PC-9 (cell line): ENCODE results near the gene DSTYK. TPM values are rescaled to one million over a fixed set of nuclear protein-coding genes. Genes with fewer than 3 reads are reported as not detected.

Experiments
- BruUV-seq: library from RNA; stranded (reverse); fragments of 400-500 nt; replicated peaks from 2 replicates; lab custom pipeline; 2021; lab: Mats Ljungman, UMichigan
- CTCF ChIA-PET: fragments of 300-600 bp; sonication (Branson Sonifier 250); formaldehyde crosslinking; loops from one replicate; lab custom pipeline; 2022; ENCODE audit warnings: antibody characterized with exemption; lab: Charles Lee
- POLR2A ChIA-PET: fragments of 300-600 bp; sonication (Branson Sonifier 250); formaldehyde crosslinking; loops from one replicate; lab custom pipeline; 2022; ENCODE audit warnings: antibody characterized with exemption; ENCODE audit not compliant: unreplicated experiment; lab: Charles Lee
- DNase-seq, 2 experiments: peaks; one replicate each; pipeline versions ENCODE4 v3.0.0 to v3.0.0-alpha.2; 2015 to 2022; ENCODE audit warnings: mixed read lengths in 1 of 2
- H2AFZ ChIP-seq: fragments of 200-600 bp; sonication (generic); 2 replicates; pipeline ENCODE4 v1.8.1; 2017; ENCODE audit warnings: antibody characterized with exemption
- H3F3A ChIP-seq: fragments of 200-600 bp; sonication (generic); 2 replicates; pipeline ENCODE4 v1.8.1; 2017; ENCODE audit warnings: antibody characterized with exemption, mild to moderate bottlenecking, low read depth; ENCODE audit not compliant: insufficient read depth
- H3K27ac ChIP-seq: fragments of 200-600 bp; sonication (generic); 2 replicates; pipeline ENCODE4 v1.6.1; 2016; ENCODE audit warnings: mixed run types
- H3K27me3 ChIP-seq: fragments of 200-600 bp; sonication (generic); 2 replicates; pipeline ENCODE4 v1.6.1; 2016; ENCODE audit warnings: low read depth, mixed run types; ENCODE audit not compliant: insufficient read depth
- H3K36me3 ChIP-seq: fragments of 200-600 bp; sonication (generic); 2 replicates; pipeline ENCODE4 v1.6.1; 2016; ENCODE audit warnings: low read depth, mixed run types
- H3K4me1 ChIP-seq: fragments of 200-600 bp; sonication (generic); replicated peaks from 2 replicates; pipeline ENCODE4 v1.6.1; 2016; ENCODE audit warnings: mixed run types; ENCODE audit not compliant: insufficient read depth
- H3K4me2 ChIP-seq: fragments of 200-600 bp; sonication (generic); 2 replicates; pipeline ENCODE4 v1.6.1; 2017; ENCODE audit warnings: mixed run types
- H3K4me3 ChIP-seq: fragments of 200-600 bp; sonication (generic); 2 replicates; pipeline ENCODE4 v1.6.1; 2016; ENCODE audit warnings: mixed run types
- H3K79me2 ChIP-seq: fragments of 200-600 bp; sonication (generic); 2 replicates; pipeline ENCODE4 v1.6.1; 2017; ENCODE audit warnings: low read depth, mixed run types
- H3K9me2 ChIP-seq: fragments of 200-600 bp; sonication (generic); 2 replicates; pipeline ENCODE4 v1.8.1; 2017; ENCODE audit warnings: mild to moderate bottlenecking; ENCODE audit not compliant: insufficient read depth
- H3K9me3 ChIP-seq: fragments of 200-600 bp; sonication (generic); 2 replicates; pipeline ENCODE4 v1.8.1; 2016; ENCODE audit warnings: low read depth; ENCODE audit not compliant: insufficient read depth
- H4K20me1 ChIP-seq: fragments of 200-600 bp; sonication (generic); 2 replicates; pipeline ENCODE4 v1.8.1; 2017; ENCODE audit not compliant: insufficient read depth
- CTCF ChIP-seq: fragments of 200-600 bp; sonication (generic); conservative IDR thresholded peaks from 2 replicates; pipeline ENCODE4 v1.6.1; 2017; ENCODE audit warnings: mixed run types, antibody characterized with exemption, mild to moderate bottlenecking, moderate library complexity
- EZH2 ChIP-seq: fragments of 200-600 bp; sonication (generic); IDR thresholded peaks from 2 replicates; pipeline ENCODE4 v1.8.0; 2017; ENCODE audit warnings: antibody characterized with exemption, low read depth
- intact Hi-C: fragments of 100-400 bp; cut with micrococcal nuclease; formaldehyde crosslinking; loops from one replicate; pipeline ENCODE4 v1.10.0; 2022; ENCODE audit not compliant: unreplicated experiment
- total RNA-seq: library from RNA; stranded (reverse); gene quantifications from 2 replicates; pipeline ENCODE4 v1.2.3, GENCODE V29; 2021

The DSTYK gene
- total RNA-seq, 1 experiment from 2014 or later: 8.1 TPM

GRCh38 chr1:205220421-205220820 lies 8.9 kb upstream of the DSTYK start:
- no peak for DNase-seq
- intact Hi-C loops: no loop called here
- H3K27me3 ChIP-seq: peaks cover 10% of the 10 kb centered on the region; the same call in 1 of the 2 replicates
- no peaks in the 10 kb centered on the region for H3K9me3 ChIP-seq
- POLR2A ChIA-PET: interaction anchor here (0.7 kb wide), 1 partner anchor 34 kb away, joined by 4 read pairs; no protein-coding TSS in a partner anchor
- CTCF ChIA-PET: no interaction called here
- H3K36me3 ChIP-seq: no peaks in the 10 kb centered on the region
- no peak overlapping the region for H3K4me3 ChIP-seq
- no peaks in the 10 kb centered on the region for H3K79me2 ChIP-seq
- no peaks in the 10 kb centered on the region for H3K4me1 ChIP-seq
- H2AFZ ChIP-seq: no peak overlapping the region
- BruUV-seq: no TSS peak
- H3K9me2 ChIP-seq: no peaks in the 10 kb centered on the region
- H3K27ac ChIP-seq: no peak overlapping the region
- no peak overlapping the region for H3K4me2 ChIP-seq
- no peaks in the 10 kb centered on the region for H3F3A ChIP-seq
- TF ChIP-seq CTCF (no peak), EZH2 (no peak)
- H4K20me1 ChIP-seq: no peaks in the 10 kb centered on the region

- no peak overlapping the region for H3K4me3 ChIP-seq
- intact Hi-C loops: no loop called here
- CTCF ChIA-PET: no interaction called here
- H3K4me2 ChIP-seq: no peak overlapping the region
- POLR2A ChIA-PET: no interaction called here
- H3K79me2 ChIP-seq: no peaks in the 10 kb centered on the region
- no peak for DNase-seq
- H3K36me3 ChIP-seq: no peaks in the 10 kb centered on the region
- TF ChIP-seq CTCF (no peak), EZH2 (no peak)
- H3K9me3 ChIP-seq: no peaks in the 10 kb centered on the region
- BruUV-seq: no TSS peak
- H3K27ac ChIP-seq: no peak overlapping the region
- 0 out of 2 replicates have a peak, but pooled peaks cover 5% of the 10 kb centered on the region for H3K27me3 ChIP-seq
- no peaks in the 10 kb centered on the region for H3K4me1 ChIP-seq
- no peaks in the 10 kb centered on the region for H3K9me2 ChIP-seq
- H4K20me1 ChIP-seq: no peaks in the 10 kb centered on the region
- H3F3A ChIP-seq: no peaks in the 10 kb centered on the region
- H2AFZ ChIP-seq: no peak overlapping the region
Observed at GRCh38 chr1:205217418-205217817, 5.9 kb upstream of the DSTYK start.

GRCh38 chr1:205216588-205216987 lies 5.1 kb upstream of the DSTYK start:
- H3K27me3 ChIP-seq: 0 out of 2 replicates have a peak, but pooled peaks cover 5% of the 10 kb centered on the region
- H3K9me2 ChIP-seq: no peaks in the 10 kb centered on the region
- no peak overlapping the region for H3K4me3 ChIP-seq
- intact Hi-C loops: no loop called here
- H3K4me1 ChIP-seq: no peaks in the 10 kb centered on the region
- DNase-seq: no peak
- H3K4me2 ChIP-seq: no peak overlapping the region
- TF ChIP-seq EZH2 (no peak), CTCF (no peak)
- H4K20me1 ChIP-seq: no peaks in the 10 kb centered on the region
- no TSS peak for BruUV-seq
- no peaks in the 10 kb centered on the region for H3K36me3 ChIP-seq
- H3F3A ChIP-seq: no peaks in the 10 kb centered on the region
- H2AFZ ChIP-seq: no peak overlapping the region
- no peaks in the 10 kb centered on the region for H3K9me3 ChIP-seq
- ChIA-PET CTCF (no interaction called here), POLR2A (no interaction called here)
- no peak overlapping the region for H3K27ac ChIP-seq
- H3K79me2 ChIP-seq: no peaks in the 10 kb centered on the region
